SK-N-DZ (cell line): ENCODE results near the gene SIGLEC1.

ENCODE experiments used
- DNase-seq: peaks from one replicate; pipeline ENCODE4 v3.0.0-alpha.2; 2015; ENCODE audit warnings: low spot score

SIGLEC1 gene

DNA sequence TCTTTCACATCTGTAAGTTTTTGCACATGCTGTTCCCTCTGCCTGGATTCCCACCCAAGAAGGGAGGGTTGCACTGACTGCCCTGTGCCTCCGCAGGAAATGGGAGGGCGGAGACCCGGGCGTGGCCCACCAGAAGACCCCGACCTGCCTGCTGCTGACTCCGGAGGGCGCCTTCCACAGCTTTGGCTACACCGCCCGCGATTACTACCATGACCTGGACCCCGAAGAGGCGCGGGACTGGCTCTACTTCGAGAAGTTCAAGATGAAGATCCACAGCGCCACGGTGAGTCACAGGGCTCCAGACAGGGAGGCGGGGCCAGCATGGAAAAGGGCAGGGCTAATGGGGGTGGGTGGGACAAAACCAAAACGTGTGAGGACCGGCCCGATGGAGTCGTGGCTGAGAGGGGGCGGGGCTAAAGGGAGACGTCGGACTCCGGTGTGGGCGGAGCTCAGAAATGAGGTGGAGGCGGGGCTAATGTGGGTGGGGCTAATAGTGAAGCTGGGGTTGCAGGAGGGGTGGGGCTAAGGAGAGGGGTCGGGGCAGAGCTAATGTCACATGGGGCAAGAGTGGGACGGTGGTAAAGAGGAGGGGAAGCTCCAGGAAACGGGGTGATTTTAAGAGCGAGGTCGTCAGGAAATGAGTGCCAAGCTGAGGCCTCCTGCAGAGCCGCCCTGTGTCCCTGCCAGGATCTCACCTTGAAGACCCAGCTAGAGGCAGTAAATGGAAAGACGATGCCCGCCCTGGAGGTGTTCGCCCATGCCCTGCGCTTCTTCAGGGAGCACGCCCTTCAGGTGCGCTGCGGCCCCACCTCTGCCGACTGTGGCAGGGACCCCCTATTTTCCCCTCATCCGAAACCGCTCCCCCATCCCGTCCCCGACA lies 32.6 kb upstream of the SIGLEC1 start:
- DNase-seq, result no peak

DNA sequence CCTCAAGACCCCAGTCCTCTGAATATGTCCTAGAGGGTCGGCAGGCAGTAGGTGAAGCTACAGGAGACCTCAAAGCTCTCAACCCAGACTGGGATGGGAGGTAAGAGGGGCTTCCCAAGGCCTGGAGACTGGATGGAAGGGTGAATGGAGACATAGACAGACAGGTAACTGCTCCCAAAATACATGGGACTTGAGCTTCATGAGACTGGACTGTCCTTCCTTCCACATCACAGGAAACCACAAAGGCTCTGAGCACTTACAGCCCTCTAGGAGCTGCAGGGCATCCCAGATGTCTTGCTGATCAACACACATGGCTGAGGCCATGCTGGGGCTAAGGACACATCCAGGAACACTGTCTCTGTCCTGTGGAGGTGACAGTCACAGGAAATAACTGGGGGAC lies 31.6 kb upstream of the SIGLEC1 start:
- no peak for DNase-seq

DNA sequence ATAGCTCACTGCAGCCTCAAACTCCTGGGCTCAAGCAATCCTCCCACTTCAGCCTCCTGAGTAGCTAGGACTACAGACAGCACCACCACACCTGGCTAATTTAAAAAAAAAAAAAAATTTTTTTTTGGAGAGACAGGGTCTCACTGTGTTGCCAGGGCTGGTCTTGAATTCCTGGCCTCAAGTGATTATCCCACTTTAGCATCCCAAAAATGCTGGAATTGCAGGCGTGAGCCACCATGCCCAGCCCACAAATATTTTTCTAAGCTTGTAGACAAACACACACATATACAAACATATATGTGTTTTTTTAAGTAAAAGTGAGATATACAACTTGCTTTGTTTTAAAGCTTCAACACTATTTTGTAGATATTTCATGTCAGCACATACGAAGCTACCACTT lies 30.9 kb upstream of the SIGLEC1 start:
- DNase-seq, result no peak

DNA sequence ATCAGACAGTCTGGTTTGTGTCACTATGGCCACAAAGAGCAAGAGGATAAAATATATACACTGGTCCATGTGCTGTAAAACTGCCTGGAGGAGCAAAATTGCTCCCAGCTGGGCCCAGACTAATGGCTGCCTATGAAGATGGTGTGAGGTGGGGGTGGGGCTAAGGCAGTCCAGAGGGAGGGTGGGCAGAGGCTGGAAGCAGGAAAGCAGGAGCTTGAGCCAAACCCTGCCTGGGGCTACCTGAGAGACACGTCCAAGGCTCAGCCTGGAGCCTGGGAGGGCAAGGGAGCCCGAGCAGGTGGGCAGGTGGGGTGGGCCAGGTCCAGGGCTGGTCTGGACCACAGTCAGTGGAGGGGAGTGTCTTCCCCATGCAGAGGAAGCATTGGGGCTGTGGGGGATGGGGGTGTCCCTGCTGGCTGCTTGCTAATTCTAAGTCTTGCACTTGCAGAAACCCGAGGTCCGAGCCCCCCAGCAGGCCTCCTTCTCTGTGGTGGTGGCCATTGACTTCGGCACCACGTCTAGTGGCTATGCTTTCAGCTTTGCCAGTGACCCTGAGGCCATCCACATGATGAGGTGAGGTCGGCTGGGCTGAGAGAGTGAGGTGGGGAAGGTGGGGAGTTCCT lies 29.5 kb upstream of the SIGLEC1 start:
- DNase-seq, result no peak

DNA sequence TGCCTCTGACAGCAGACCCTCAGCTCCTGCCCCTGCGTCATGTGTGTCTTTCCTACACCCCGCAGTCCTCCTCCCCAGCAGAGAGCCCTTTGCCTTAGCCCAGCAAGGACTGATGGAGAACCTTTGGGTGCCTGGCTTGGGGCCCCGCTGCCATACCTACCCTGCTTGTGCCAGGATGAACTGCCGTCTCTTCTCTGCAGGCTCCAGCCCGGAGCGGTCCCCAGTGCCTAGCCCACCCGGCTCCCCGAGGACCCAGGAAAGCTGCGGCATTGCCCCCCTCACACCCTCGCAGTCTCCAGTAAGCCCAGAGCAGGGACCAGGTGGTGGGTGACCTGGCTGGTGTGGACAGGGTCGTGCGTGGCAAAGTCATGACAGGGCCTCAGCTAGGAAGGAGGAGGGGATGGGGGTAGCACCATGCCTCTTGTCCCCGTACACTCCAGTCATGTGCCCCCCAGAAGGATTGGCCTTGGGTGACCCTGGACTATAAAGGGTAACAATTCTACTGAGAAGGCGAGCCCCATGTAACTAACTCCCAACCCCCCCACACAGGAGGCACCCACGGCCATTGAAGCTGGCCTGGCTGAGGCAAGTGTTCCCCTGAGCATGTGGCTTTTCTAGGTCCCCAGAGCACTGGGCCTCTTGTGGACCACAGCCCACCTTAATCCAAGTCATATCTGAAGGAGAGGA lies 28.4 kb upstream of the SIGLEC1 start:
- DNase-seq, result no peak

DNA sequence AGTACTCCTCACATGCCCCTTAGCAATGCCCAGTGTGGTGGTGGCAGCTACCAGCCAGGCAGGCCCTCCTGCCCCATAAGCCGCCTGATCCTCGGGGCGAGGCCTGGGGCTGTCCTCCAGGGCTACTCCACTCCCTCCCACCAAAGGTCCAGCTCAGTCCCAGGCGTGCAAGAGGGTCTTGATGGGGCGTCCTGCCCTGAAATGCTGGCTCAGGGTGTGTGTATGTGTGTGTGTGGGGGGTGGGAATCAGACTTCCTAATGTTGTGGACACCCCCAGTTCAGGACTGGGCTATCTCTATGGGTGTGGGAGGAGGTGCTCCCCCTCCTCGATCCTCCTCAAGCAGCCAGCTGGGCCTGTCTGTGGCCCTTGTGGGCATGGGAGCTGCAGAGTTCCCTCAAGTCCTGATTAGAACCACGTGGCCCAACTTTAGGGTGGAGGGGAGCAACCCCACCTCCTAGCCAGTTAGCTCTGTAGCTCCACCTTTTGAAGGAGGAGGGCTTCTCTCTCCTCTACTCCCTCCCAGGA lies 27.6 kb upstream of the SIGLEC1 start:
- DNase-seq, result no peak

DNA sequence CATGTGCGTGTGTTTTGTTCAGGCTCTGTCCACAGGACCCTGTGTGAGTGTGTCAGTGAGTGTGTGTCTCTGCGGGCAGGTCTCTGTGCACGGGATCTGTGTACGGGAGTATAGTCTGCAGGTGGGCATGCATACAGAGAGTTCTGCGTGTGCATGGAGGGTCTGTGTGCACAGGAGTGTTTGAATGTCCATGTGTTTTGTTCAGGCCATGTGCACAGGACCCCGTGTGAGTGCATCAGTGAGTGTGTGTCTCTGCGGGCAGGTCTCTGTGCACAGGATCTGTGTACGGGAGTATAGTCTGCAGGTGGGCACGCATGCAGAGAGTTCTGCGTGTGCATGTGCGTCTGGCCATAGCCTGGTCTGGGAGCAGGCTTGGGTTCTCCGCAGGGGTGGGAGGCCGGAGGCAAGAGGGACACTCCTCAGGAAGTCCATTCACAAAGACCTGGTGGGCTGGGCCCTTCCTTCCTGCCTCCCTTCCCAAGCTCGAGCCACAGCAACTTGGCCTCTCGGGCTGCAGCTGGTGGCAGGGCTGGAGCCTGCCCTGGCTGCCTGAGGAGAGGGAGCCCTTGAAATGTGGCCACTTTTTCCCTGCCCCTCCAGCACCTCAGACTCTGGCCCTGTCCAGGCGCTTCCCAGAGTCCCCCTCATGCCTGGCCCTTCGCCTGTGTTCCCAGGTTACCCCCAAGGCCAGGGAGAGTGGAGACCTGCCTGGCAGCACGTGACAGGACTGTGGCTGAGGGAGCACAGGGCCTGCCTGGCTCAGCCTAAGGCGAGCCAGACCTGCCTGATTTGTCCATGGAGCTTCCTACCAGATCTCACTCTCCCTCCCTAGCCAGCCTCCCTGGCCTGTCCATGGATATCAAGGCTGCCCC lies 26.9 kb upstream of the SIGLEC1 start:
- DNase-seq, result no peak

DNA sequence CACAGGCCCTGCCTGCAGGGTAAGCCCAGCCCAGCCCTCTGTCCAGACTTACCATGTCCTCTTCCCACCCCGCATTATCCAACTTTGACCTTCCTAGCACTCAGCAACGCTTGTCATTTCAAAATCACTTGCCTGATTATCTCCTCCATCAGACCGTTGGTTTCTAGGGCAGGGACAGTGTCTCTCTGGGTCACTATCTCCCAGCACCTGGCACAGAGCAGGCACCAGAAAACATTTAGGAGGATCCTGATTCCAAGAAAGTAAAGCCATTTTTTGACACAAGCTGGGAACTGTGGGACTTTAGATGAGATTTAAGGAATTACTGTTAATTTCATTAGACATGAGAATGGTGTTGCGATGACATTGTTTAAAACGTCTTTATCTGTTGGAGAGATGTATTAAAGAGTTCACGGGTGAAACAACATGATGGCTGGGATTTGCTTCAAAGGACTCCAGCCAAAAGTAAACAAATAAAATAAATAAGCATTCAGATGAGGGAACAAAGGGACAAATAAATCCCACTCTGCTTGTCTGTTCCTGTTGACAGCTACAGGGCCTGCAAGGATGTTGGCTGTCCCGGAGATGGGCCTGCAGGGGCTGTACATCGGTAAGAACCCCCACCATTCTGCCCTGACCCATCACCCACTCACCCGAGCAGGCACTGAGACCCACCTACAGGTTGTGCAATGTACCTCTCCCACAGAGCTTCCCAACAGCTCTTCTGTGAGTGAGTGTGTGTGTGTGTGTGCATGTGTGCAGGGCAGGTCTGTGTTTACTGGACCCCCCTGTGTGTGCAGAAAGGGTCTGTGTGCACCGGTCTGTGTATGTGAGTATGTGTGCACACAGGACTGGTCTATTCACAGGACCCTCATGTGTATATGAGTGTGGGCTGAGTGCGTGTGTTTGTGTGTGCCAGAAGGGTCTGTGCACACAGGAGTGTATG lies 26.0 kb upstream of the SIGLEC1 start:
- DNase-seq, result no peak

DNA sequence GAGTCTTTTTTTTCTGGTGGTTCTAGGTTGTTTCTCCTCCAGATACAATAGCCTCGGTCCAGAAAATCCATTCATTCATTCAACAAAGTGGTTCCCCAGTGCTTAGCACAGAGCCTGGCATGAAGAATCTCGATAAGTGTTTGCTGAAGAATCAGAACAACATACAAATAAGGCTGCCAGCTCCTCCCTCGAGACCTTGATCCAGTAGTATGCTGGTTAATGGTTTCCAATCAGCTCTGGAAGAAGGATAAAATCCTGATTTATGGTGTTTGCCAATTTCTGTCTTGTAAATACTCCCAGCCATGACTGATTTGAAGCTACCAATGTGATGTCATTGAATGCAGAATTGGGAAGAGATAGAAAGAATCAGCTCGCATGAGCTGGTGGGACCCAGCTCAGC lies 23.4 kb upstream of the SIGLEC1 start:
- DNase-seq, result no peak

DNA sequence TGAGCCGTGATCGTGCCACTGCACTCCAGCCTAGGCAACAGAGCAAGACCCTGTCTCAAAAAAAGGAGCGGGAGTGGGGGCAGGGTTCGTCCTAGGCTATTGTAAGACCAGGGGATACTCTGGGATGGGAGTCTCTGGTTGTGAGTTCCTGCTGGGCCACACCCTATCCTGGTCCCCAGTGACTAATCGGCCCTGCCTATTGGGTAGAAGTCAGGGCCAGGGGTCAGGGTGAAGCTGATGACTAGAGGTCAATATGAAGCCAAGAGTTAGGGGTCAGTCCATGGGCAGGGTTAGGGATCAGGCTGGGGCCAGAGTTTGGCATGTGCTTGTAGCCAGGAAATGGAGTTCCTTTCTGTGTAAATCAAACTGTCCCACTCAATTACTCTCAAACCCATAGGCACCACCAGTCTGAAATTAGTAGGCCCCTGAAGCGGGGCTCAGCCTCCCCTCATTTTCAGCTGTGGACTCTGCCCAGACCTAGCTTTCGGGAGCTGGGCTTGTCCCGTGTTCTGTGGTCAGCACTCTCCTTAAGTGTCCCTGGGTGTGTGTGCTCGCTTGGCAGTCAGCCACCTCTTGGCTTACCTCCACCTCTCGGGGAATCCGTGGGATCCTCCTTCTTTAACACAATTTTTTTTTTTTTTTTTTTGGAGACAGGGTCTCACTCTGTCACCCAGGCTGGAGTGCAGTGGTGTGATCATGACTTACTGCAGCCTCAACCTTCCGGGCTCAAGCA lies 21.9 kb upstream of the SIGLEC1 start:
- DNase-seq, result no peak

DNA sequence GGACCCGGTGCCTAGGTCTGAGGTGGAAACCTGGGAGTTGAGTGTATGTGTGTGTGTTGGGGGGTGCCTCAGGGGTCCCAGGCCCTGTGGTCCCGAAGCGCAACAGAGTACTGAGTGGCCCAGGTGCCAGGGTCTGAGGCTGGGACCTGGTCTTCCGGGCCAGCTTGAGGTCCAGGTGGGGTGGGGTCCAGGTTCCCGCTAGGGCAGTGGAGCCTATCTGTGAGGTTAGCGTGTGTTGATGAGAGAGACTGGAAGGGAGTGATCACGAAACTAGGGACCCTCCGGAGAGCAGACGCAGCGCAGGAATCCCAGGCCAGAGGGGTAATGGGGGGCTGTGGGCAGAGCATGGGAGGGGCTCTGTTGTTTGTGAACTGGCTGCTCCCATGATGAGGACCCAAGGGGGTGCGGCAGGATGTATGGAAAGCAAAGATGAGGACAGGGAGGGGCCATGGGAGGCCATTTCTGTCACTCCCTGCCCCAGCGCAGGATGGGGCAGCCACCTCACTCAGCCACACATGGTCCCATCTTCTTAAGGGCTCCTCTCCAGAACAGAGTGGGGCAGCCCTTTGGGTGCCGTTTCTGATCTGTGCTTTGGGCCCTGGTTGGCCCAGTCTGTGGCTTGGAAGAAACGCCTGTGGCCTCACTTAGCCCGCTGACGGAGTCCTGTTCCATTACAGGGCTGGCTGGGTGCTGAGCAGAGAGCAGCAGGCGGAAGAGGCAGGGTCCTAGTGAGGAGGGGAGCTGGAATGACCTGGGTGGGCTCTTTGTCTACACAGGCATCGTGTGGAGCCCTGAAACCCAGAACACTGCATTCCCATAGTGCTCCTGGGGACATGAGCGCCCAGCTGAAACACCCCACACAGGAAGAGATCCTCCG lies 21.0 kb upstream of the SIGLEC1 start:
- DNase-seq, result no peak

DNA sequence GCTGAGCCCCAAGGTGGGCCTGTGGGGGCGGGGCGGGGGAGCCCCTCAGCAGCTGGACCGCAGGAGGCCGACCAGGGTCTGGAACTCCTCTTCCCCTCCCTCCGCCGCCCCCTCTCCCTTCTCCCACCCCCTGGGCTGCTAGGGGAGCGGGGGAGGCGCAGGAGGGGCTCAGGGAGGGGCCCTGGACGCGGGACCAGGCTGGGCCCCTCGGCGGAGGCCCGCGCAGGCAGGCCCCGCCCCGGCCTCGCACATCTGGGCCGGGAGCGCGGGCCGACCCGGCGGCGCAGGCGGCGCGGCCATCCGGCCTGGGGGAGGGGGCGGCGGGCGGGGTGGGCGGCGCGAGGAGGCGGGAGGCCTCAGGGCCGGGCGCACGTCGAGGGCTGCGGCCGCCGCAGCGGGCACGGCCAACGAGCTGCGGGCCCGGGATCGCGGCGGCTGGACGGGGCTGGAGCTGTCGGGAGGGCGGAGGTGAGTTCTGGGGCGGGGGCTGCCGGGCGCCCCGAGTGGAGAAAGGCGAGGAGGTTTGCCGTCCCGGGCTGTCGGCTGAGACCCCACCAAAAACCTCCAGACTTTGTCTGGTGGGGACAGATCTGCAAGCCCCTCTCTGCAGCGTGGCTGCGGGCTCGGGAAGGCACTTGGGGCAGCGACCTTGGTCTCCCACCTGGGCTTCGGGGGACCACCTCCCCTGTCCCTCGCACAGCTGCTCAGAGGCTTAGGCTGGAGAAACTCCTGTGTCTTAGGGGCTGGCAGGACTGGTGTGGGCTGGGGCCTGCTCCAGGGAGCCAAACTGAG lies 20.1 kb upstream of the SIGLEC1 start, which contains the start of gene HSPA12B:
HSPA12B (plus strand) TSS at position 359 of the 792 bp plus-strand sequence. CDS start 5,990 bp downstream, outside the sequence.
- DNase-seq, result no peak

DNA sequence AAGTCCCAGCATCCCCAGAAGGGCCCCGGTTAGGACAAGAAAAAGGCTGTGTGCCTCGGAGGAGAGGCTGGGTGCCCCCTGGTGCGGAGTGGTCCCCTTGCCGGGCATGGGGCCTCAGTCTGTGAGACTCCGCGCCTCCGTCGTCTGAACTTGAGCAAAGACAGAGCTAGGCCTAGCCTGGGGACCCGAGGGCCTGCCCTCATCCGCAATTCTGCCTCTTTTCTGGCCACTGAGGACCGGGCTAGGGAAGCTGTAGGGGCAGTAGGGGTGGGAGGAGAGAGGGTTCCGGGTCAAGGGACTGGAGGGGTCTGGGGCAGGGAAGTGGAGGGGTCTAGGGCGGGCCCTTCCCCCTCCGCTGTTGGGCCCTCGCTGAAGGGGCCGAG lies 19.5 kb upstream of the SIGLEC1 start:
- no peak for DNase-seq

DNA sequence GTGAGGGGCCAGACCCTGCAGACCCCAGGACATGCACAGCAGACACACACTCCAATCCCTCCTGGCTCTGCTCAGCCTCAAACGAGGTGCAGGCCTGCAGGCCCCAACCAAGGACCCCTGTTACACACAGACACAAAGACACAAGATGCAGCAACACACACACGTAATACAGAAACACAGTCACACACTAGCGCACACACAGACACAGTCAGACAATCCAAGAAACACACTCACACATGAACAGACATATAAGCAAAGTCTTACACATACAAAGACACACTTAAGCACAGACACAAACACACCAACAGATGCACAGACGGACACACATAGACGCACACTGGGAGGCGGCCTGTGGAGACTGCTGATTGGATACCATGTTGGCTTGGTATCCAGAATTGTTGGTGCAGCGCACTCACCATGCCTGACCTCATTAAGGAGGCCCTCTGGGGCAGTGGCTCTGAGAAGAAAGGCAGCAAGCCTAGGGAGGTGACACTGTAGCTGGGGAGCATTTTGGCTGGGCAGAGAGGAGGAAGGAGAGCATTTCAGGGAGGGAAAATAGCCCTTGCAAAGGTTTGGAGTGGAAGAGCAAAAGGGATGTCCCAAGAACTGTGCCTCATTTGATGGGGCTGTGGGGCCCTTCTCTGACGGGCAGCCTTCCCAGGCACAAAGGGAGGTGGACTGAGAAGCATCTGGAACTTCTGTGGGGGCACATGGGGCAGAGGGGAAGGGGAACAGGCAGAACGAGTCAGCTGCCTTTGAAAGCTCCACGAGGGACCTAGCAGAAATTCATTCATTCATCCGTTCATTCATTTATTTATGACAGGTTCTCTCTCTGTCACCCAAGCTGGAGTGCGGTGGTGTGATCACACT lies 18.6 kb upstream of the SIGLEC1 start:
- peak; percentile 58 for DNase-seq

DNA sequence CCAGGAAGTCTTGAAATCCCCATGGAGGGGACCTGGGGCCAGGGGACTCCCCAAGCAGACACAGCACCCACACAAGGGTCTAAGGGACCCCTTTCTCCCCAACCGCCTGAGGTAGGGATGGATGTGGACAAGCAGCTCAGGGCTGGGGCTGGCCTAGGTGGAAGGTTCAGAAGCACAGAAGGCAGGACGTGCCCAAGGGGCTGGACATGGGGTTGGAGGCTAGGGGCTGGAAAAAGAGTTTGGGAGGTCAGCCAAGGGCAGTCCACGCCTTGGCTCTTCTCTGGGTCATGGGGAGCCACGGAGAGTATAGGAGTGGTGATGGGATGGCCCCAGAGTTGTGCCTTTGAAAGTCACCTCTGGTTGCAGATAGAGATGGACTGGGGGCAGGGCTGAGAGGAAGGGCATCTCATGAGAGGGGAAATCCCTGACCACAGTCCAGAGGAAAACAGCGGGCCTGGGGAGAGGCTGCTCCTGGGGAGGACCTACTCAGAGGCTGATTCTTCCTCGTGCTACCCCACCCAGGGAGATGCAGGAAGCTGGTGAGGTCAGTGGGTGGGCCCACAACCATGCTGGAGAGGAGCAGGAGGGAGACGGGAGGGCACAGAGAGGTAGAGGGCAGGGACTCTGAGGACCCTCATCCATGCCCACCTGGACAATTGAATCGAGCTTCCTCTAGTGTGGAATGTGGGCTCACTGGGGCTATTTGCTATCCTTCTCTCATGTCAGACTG lies 17.6 kb upstream of the SIGLEC1 start:
- no peak for DNase-seq

DNA sequence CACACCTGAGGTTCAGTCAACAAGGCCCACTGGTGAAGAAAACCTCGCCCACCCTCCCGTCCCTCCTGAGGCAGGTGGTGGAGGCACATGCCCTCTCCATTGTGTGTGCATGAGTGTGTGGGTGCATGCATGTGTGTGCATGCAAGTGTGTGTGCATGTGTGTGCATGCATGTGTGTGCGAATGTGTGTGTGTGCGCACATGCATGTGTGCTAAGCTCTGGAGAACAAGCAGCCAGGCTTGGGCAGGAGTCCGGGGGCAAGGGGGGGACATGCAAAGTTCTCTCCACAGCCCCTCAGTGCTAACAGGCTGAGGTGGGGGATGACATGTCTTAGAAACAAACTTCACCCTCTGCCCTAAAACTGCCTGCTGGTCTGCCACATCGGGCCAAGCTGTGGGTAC lies 17.0 kb upstream of the SIGLEC1 start:
- DNase-seq, result no peak
